Measurements from ENCODE around the gene C3AR1. TPM values are rescaled to one million over a fixed set of nuclear protein-coding genes. Genes with fewer than 3 reads are reported as not detected.

C3AR1 gene
- total RNA-seq: 0.29 and 0.53 TPM in 2 replicates

DNA sequence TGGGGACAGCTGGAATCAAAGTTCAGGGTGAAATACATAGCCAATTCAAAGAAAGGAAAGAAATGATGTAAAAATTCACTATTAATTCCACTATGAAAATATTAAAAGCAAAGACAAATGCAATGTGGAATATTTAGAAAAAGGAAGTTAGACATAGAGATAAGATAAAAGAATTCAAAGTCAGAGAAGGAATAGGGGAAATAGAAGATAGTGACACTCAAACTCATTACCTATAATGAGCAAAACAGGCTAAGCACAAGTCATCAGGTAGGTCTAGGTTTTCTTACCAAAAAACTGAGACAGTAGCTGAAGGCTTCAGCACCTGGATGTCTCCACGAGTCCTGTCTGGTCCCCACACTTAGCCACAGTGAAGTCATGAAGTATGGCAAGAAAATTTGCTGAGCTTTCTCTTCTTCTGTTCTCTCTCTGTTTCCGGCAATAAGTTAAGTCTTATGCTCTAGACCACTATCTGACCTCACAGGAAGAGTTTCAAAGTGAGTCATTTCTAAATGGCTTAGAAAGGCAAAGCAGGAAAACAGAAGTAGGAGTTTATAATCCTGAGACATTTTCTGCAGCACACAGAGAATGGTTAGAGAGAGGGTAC lies at the start of gene C3AR1:
TSS of gene C3AR1 (minus strand) at position 369 of the 604 bp plus-strand sequence. CDS start 6,174 bp downstream, outside the sequence.

DNA sequence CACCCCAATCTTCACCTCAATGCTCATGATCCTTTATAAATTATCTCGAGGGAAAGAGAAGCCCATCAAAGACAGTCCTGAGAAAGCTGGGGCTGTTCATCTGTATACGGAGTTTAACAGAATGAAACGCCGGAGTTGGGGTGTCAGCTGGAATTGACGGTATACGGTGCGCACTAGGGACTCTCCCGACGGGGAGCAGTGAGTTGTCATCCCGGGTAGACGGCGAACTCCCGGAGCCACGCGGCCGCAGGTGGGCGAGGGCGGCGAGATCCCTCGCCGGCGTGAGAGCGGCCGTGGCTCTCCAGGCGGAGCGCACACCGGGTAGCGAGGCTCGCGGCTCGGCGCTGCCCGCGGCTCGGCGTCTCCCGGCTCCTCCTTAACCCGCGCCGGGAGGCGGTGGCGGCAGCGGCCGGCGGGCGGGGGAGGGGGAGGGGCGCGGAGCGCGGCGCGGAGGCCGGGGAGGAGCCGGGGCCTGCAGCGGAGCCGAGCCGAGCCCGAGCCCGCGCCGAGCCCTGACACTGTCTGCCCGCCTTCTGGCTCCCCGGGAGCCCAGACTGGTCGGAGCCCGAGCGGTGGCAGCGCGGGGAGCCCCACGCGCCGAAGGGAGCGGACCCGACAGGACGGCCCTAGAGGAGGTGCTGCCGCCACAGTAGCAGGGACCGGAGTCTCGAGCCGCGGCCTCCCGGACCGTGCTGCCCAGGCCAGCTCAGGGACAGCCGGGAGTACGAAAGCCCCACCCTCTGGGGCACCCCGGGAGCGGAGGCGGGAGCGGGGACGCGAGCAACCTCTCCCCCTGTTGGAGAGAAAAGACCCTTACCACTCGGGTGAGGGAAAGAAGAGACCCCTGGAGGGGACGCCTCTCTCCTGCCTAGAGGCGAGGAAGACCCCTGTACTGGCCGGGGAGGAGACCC lies 33.7 kb downstream of the C3AR1 start, which contains the start of gene FOXJ2:
TSS of gene FOXJ2 (plus strand) at position 475 of the 911 bp plus-strand sequence. CDS start 7,117 bp downstream, outside the sequence.

Other genes starting within 250 kb of the C3AR1 start
- gene SLC2A14, start 193.4 kb downstream of the C3AR1 start, total RNA-seq: not detected in 2 replicates
- 47.6 and 59.4 TPM in 2 replicates for gene SLC2A3, start 130.2 kb downstream of the C3AR1 start, total RNA-seq
- gene FOXJ2, start 33.6 kb downstream of the C3AR1 start, total RNA-seq: 6.9 and 7.1 TPM in 2 replicates
- 40.6 and 41.8 TPM in 2 replicates for gene NECAP1, start 15.9 kb upstream of the C3AR1 start, total RNA-seq
- 0.86 TPM in 1 of 2 replicates, not detected in the other for gene CLEC4A, start 57.3 kb upstream of the C3AR1 start, total RNA-seq
- not detected in 2 replicates for gene ZNF705A, start 90.7 kb upstream of the C3AR1 start, total RNA-seq
- gene FAM90A1, start 161.3 kb upstream of the C3AR1 start, total RNA-seq: under 0.01 and 0.18 TPM in 2 replicates

Measured in myometrial cell (primary cell).